ENCODE data around the gene OTOG.
"Not testable (repeated sequence)": the region's sequence is repeated elsewhere in the genome, so short reads cannot be mapped to it uniquely, and the experiment has no call there.

The OTOG gene

GRCh38 chr11:17607591-17608570 lies 60.8 kb downstream of the OTOG start:
- no peak for DNase-seq

GRCh38 chr11:17608821-17609220 lies 61.8 kb downstream of the OTOG start:
- DNase-seq: no peak

GRCh38 chr11:17609291-17610084 lies 62.4 kb downstream of the OTOG start:
- no peak for DNase-seq

- peak; percentile 8 for DNase-seq
Measured at GRCh38 chr11:17610085-17610894, 63.2 kb downstream of the OTOG start.

GRCh38 chr11:17611049-17611448 lies 64.0 kb downstream of the OTOG start:
- no peak for DNase-seq

- DNase-seq: no peak
Measured at GRCh38 chr11:17611503-17612220, 64.6 kb downstream of the OTOG start.

- DNase-seq: no peak
Measured at GRCh38 chr11:17612221-17613188, 65.4 kb downstream of the OTOG start.

GRCh38 chr11:17613428-17613962 lies 66.4 kb downstream of the OTOG start:
- DNase-seq: no peak

GRCh38 chr11:17613983-17614382 lies 66.9 kb downstream of the OTOG start:
- DNase-seq: no peak

- not testable (repeated sequence) for DNase-seq
Measured at GRCh38 chr11:17622711-17623110, 75.7 kb downstream of the OTOG start.

GRCh38 chr11:17629113-17629512 lies 82.1 kb downstream of the OTOG start:
- DNase-seq: no peak

- DNase-seq: no peak
Measured at GRCh38 chr11:17630936-17631335, 83.9 kb downstream of the OTOG start.

GRCh38 chr11:17631702-17632365 lies 84.8 kb downstream of the OTOG start:
- DNase-seq: no peak

GRCh38 chr11:17633279-17633986 lies 86.4 kb downstream of the OTOG start:
- no peak for DNase-seq

- no peak for DNase-seq
Measured at GRCh38 chr11:17633987-17634775, 87.1 kb downstream of the OTOG start.

GRCh38 chr11:17634776-17635550 lies 87.9 kb downstream of the OTOG start:
- DNase-seq: no peak

- no peak for DNase-seq
Measured at GRCh38 chr11:17635551-17635938, 88.5 kb downstream of the OTOG start.

- DNase-seq: no peak
Measured at GRCh38 chr11:17636721-17637120, 89.7 kb downstream of the OTOG start.

Data from hematopoietic multipotent progenitor cell treated with erythropoietin and hydrocortisone succinate and interleukin-3 and kit ligand, for 6 days (in vitro differentiated cells).